DLD1 (cell line): ENCODE data around the gene FGF1.

Experiments used
- in situ Hi-C: cut with HindIII; loops from 2 replicates; pipeline ENCODE4 v1.10.0; 2017; ENCODE audit warnings: low sequenced_read_pairs

Gene FGF1

DNA sequence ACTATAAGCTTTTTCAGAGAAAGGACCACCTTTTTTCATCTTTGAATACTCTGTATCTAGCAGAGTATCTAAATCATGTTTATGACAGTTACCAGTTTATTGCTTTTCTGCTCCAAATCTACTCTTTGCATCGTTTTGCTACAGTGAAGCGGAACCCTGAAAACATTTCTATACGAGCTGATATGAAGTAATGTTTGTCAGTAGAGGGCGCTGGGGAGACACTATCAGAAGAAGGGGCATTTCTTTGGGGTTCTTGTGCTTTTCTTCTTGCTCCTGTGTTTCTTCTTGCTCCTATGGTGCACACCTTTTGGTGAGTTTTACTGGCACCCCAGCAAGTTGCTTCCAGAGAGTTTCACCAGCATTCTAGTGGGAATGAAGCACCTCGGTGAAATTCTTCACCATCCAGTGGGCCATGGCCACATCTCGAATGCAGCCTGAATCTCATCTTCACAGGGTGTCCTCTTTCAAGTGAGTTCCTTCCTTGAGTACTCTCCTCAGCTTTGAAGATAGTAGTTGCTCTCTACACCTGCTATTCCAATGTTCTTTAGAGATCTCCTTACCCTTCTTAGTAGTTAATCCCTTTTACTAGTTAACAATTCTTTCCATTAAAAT, 98.4 kb downstream of the FGF1 start:
- in situ Hi-C loops = no loop called here

DNA sequence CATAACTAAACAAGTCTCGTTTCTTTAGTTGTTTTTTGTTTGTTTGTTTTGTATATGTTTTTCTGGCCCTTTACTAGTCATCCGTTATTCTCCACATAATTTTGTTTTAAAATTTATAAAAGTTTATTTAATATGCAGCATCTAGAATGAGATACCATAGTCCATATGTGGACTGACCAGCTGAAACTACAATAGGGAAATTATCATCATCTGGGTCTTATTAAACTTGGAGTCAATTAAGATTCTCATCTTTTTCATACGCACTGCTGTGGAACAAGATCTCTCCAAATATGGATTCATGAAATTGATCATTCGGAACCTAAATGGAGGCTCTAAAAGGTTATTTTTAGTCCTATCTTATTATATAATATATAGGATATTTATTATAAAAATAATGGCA, 99.3 kb downstream of the FGF1 start:
- in situ Hi-C loops = no loop called here

GRCh38 chr5:142585451-142585850, 100.4 kb downstream of the FGF1 start:
- in situ Hi-C loops = no loop called here

DNA sequence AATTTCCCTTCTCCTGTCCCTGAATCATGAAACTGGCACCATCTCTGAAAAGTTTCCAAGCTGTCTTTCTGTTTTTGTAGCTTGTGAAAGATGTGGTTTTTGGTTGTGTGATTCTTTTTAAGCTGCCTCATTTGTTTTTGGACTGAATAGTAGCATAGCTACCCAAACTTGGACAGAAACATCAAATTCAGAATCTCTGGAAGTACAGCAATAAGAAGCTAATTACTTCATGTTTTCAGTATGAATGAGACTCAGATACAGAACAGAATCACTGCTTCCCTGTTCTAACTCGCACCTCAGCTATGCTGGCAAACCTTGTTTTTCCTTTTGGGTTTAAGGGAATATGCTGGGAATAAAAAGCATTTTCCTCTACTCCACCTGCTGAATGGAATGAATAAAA, 101.0 kb downstream of the FGF1 start:
- in situ Hi-C loops = no loop called here

DNA sequence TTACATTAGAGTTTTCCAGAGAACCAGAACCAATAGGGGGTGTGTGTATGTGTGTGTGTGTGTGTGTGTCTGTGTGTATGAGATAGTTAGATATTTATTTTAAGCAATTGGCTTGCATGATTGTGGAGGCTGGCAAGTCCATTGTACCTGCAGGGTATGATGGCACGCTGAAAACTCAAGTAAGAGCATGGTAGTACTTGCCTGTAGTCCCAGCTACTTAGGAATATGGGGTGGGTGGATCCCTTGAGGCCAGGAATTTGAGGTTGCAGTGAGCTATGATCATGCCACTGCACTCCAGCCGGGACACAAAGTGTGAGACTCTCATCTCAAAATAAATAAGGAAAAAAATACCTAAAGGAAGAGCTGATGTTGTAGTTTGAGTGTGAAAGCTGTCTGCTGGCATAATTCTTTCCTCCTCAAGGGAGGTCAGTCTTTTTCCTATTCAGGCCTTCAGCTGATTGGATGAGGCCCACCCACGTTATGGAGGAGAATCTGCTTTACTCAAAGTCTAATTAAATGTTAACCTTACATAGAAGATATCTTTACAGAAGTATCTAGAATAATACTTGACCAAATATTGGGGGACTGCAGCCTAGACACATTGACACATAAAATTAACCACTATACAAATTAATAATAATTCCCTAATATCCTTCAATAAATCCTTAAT, 107.6 kb downstream of the FGF1 start:
- in situ Hi-C loops = no loop called here

DNA sequence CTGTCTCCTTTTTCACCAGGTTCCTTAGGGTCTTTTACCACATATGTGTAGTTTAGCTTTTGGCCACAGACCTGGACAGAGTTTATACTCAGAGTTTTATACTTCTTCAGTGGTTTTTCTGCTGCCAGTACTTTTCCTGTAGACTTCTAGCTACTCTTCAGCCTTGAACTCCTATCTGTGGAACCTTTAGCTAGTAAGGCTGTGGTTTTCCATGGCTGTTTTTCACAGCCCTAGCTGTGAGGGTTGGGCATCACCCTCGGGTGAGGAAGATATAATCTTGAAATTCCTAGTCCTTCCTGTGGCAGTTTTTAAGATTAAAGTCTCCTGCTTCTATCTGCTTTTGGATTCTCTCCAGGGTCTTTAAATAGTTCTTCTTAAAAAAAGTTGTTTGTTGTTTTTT, 109.1 kb downstream of the FGF1 start:
- in situ Hi-C loops = no loop called here

DNA sequence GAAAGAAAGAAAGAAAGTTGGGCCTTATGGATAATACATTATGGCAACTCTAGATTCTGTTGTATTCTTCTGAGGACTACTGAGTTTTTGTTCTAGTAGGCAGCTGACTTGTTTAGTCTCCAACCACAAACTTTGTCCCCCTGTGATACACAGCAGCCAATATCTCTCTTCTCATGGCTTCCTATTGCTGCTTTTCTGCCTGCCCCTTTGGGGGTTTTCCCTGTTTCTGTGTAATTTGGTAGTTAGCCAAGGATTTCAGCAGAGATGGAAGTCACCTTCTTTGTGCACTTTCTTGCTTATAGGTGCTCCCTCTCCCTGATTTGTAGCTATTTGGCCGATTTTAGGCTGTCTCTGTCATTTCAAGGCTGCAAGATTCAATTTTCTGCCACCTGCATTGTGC, 109.6 kb downstream of the FGF1 start:
- in situ Hi-C loops = no loop called here

GRCh38 chr5:142572006-142572405, 113.9 kb downstream of the FGF1 start:
- in situ Hi-C loops = no loop called here

- in situ Hi-C loops = no loop called here
Measured at GRCh38 chr5:142571371-142571770, 114.5 kb downstream of the FGF1 start.

- in situ Hi-C loops = no loop called here
Measured at GRCh38 chr5:142569905-142570304, 116.0 kb downstream of the FGF1 start.

GRCh38 chr5:142568996-142569335, 116.9 kb downstream of the FGF1 start:
- in situ Hi-C loops = no loop called here

- in situ Hi-C loops = no loop called here
Measured at GRCh38 chr5:142568283-142568995, 117.5 kb downstream of the FGF1 start.

DNA sequence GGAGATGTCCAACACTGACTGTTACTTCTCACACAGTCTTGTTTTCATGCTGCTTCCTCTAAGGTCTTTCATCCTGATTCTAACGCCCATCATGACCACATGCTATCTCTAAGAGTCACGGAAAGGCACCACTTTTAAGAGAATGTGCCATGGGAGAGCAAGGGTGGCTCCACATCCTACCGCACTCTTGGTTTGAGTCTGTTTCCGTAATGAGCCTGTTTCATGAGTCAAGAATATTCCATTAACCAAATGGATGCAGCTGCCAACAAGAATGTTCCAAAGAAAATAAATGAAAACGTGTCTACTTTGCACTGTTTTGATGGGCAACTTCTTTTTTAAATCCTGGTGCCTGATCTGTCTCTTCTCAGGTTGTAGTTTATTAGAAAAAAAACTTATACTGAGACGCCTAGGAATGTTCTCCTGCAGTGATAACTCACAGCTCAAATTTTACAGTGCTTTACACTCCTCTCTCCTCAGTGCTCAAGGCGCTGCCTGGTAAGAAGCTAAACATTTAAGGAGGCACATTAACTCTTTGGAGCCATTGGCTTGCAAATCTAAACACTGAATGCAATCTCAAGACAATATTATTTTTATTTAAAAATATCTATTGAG, 124.3 kb downstream of the FGF1 start:
- in situ Hi-C loops = no loop called here

DNA sequence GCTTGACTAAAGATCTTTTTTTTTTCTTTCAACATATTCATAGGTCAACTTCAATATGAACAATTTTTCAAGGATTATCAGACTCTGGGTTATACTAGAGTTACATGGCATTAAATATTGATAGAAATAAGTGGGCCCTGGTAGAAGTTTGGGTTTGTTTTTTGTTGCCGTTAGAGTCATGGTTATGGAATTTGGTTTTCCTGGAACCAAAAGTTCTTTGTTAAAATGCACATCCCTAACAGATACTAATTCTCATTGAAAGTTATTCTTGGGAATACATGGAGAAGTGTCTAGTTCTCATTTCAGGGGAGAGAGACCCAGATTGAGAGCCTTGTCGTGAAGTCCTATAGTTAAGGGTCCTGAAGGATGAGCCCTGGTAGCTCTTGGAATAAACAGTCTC, 124.9 kb downstream of the FGF1 start:
- in situ Hi-C loops = no loop called here

GRCh38 chr5:142552107-142552506, 133.8 kb downstream of the FGF1 start:
- in situ Hi-C loops = no loop called here

DNA sequence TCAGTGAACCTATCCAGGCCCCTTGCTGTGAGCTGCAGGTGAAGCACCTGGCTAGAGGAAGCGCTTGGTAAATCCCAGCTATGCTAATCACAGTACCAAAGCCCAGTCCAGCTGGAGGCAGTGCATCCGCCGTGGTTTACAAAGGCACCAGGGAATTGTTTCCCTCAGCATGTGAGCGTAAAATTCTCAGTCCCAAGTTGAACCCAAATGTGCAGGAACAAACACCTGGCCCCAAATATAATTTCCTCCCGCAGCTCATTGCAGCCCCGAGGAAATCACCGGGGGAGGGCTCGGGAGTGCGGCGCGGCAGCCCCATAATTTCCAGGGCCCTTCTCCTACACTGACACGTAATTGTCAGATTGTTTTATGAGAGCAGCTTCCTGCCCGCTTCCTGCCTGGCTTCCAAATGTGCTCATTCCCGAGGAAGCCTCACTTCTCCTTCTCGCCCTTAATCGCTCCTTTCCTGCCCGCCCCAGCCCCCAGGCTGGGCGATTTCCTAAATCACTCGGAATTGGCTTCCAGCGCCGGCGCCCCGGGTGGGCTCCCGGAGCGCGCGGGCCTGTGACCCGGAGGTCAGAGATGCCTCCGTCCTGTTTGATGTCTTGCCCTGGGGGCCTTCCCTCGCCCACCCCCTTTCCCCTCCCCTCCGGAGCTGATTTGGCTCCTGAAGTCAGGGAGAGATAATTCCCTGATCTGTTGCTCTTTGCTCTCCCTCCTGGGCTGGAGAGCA, 134.4 kb downstream of the FGF1 start:
- in situ Hi-C loops = no loop called here

DNA sequence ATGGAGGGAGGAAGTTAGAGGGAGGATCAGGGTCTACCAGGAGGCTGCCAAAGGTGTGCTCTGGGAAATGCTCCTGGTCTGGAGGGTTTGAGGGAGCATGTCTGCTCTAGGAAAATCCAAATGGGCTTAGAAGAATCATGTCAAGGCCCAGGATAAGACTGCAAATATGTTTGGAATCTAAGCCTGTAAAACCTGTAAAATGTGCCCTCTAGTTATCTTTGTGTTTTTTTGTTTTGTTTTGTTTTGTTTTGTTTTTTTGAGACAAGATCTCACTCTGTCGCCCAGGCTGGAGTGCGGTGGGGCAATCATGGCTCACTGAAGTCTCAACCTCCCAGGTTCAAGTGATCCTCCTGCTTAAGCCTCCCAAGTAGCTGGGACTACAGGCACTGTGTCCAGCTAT, 135.4 kb downstream of the FGF1 start:
- in situ Hi-C loops = no loop called here

DNA sequence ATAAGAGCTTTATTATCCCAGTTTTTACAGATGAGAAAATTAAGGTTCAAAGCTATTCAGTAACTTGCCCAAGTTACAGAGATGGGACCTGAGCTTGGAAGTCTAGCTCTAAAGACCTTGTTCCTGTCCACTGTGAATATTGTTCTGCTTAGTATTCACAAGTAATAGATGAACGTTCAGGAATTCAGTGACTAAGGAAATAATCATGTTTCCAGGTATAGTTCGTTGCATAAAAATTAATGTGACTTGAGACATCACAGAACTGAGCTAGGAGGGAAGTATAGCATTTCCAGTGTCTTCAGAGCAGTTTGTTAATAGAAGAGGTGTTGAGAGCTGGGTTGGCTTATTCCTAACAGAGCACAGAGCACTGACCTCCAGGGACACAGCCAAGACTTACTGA, 136.1 kb downstream of the FGF1 start:
- in situ Hi-C loops = loop anchor here (5.0 to 10.0 kb wide), 5 partner anchors 95 to 398 kb away; no protein-coding TSS in a partner anchor

DNA sequence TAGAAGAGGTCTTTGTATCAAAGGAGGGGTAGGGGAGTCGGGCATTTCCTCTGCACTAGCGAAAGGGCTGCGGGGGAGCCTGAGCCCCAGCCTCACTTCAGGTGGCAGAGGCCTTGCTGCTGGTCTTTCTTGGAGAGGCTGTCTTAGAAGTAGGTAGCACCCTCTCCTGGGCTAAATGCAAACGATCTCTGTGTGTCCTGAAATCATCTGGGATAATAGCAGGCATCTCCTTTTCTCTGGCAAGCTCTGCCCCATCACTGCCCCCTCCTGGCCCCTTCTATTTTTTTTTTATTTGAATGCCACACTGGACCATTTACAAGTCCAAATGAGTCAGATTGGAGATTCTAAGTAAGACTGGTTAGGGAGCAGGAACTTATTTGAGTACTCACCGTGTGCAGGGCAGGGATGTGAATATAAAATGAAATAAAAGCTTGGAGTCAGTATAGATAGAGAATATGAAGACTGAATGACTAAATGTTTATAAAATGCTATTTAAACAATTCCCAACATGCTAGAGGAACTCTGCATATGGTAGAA, 137.1 kb downstream of the FGF1 start:
- in situ Hi-C loops = loop anchor here (5.0 to 10.0 kb wide), 5 partner anchors 94 to 397 kb away; no protein-coding TSS in a partner anchor

- in situ Hi-C loops = loop anchor here (5.0 to 10.0 kb wide), 5 partner anchors 93 to 395 kb away; no protein-coding TSS in a partner anchor
Measured at GRCh38 chr5:142547445-142548380, 138.2 kb downstream of the FGF1 start.
